Stimulated activated naive CD8-positive, alpha-beta T cell treated with anti-CD3 and anti-CD28 coated beads, Interleukin-15, Interleukin-2, amounts not matched to agents 100 ng/mL and 50 ng/mL, for 24 hours (primary cell): ENCODE results near the gene SLC25A42.

Source experiments
- H3K27ac Mint-ChIP-seq: one replicate; pipeline ENCODE4 v1.8.0; 2021; ENCODE audit warnings: mild to moderate bottlenecking, mixed read lengths
- H3K27me3 Mint-ChIP-seq: one replicate; pipeline ENCODE4 v1.8.0; 2021; ENCODE audit warnings: mixed read lengths
- H3K36me3 Mint-ChIP-seq: one replicate; pipeline ENCODE4 v1.8.0; 2021; ENCODE audit warnings: low read depth, mixed read lengths
- H3K4me1 Mint-ChIP-seq: one replicate; pipeline ENCODE4 v1.8.0; 2021; ENCODE audit warnings: low read depth, mixed read lengths
- H3K4me3 Mint-ChIP-seq: one replicate; pipeline ENCODE4 v1.8.0; 2021; ENCODE audit warnings: mild to moderate bottlenecking, mixed read lengths
- H3K9me3 Mint-ChIP-seq: one replicate; pipeline ENCODE4 v1.8.0; 2021; ENCODE audit warnings: mixed read lengths

Gene SLC25A42

GRCh38 chr19:19074196-19074882, 10.5 kb downstream of the SLC25A42 start:
- Mint-ChIP-seq H3K9me3 (no peaks in the 10 kb centered on the region), H3K36me3 (peaks cover 3% of the 10 kb centered on the region), H3K4me3 (no peak overlapping the region), H3K27ac (no peak overlapping the region), H3K27me3 (no peaks in the 10 kb centered on the region), H3K4me1 (peaks cover 6% of the 10 kb centered on the region)

GRCh38 chr19:19075126-19075525, 11.3 kb downstream of the SLC25A42 start:
- Mint-ChIP-seq H3K36me3 (peaks cover 3% of the 10 kb centered on the region), H3K27me3 (no peaks in the 10 kb centered on the region), H3K4me1 (peaks cover 3% of the 10 kb centered on the region), H3K9me3 (no peaks in the 10 kb centered on the region), H3K27ac (no peak overlapping the region), H3K4me3 (no peak overlapping the region)

GRCh38 chr19:19076476-19076875, 12.7 kb downstream of the SLC25A42 start:
- Mint-ChIP-seq H3K36me3 (peaks cover 3% of the 10 kb centered on the region), H3K4me3 (no peak overlapping the region), H3K9me3 (no peaks in the 10 kb centered on the region), H3K4me1 (peaks cover 3% of the 10 kb centered on the region), H3K27ac (no peak overlapping the region), H3K27me3 (no peaks in the 10 kb centered on the region)

- Mint-ChIP-seq H3K9me3 (no peaks in the 10 kb centered on the region), H3K4me1 (peaks cover 3% of the 10 kb centered on the region), H3K27me3 (no peaks in the 10 kb centered on the region), H3K36me3 (peaks cover 3% of the 10 kb centered on the region), H3K27ac (no peak overlapping the region), H3K4me3 (no peak overlapping the region)
Observed at GRCh38 chr19:19077103-19077502, 13.3 kb downstream of the SLC25A42 start.

GRCh38 chr19:19078801-19079200, 15.0 kb downstream of the SLC25A42 start:
- Mint-ChIP-seq H3K27me3 (no peaks in the 10 kb centered on the region), H3K27ac (no peak overlapping the region), H3K36me3 (peaks cover 3% of the 10 kb centered on the region), H3K9me3 (no peaks in the 10 kb centered on the region), H3K4me3 (no peak overlapping the region), H3K4me1 (peaks cover 3% of the 10 kb centered on the region)

GRCh38 chr19:19079571-19079970, 15.8 kb downstream of the SLC25A42 start:
- H3K36me3 Mint-ChIP-seq = peaks cover 3% of the 10 kb centered on the region
- H3K4me3 Mint-ChIP-seq = no peak overlapping the region
- no peaks in the 10 kb centered on the region for H3K27me3 Mint-ChIP-seq
- H3K9me3 Mint-ChIP-seq = no peaks in the 10 kb centered on the region
- H3K4me1 Mint-ChIP-seq = peaks cover 3% of the 10 kb centered on the region
- H3K27ac Mint-ChIP-seq = no peak overlapping the region

- Mint-ChIP-seq H3K36me3 (peaks cover 3% of the 10 kb centered on the region), H3K9me3 (no peaks in the 10 kb centered on the region), H3K4me1 (peaks cover 3% of the 10 kb centered on the region), H3K27ac (no peak overlapping the region), H3K27me3 (no peaks in the 10 kb centered on the region), H3K4me3 (no peak overlapping the region)
Observed at GRCh38 chr19:19081642-19082151, 17.9 kb downstream of the SLC25A42 start.

GRCh38 chr19:19083413-19084178, 19.8 kb downstream of the SLC25A42 start:
- Mint-ChIP-seq H3K27me3 (no peaks in the 10 kb centered on the region), H3K4me3 (no peak overlapping the region), H3K9me3 (no peaks in the 10 kb centered on the region), H3K36me3 (no peaks in the 10 kb centered on the region), H3K4me1 (no peaks in the 10 kb centered on the region), H3K27ac (no peak overlapping the region)

- H3K4me3 Mint-ChIP-seq = no peak overlapping the region
- no peak overlapping the region for H3K27ac Mint-ChIP-seq
- H3K4me1 Mint-ChIP-seq = no peaks in the 10 kb centered on the region
- no peaks in the 10 kb centered on the region for H3K9me3 Mint-ChIP-seq
- no peaks in the 10 kb centered on the region for H3K27me3 Mint-ChIP-seq
- H3K36me3 Mint-ChIP-seq = no peaks in the 10 kb centered on the region
Observed at GRCh38 chr19:19087676-19088075, 23.9 kb downstream of the SLC25A42 start.

- Mint-ChIP-seq H3K4me3 (no peak overlapping the region), H3K27me3 (no peaks in the 10 kb centered on the region), H3K27ac (no peak overlapping the region), H3K4me1 (no peaks in the 10 kb centered on the region), H3K9me3 (no peaks in the 10 kb centered on the region), H3K36me3 (peaks cover 4% of the 10 kb centered on the region)
Observed at GRCh38 chr19:19094513-19094912, 30.7 kb downstream of the SLC25A42 start.

GRCh38 chr19:19095691-19096090, 31.9 kb downstream of the SLC25A42 start:
- no peak overlapping the region for H3K27ac Mint-ChIP-seq

GRCh38 chr19:19096641-19097627, 33.1 kb downstream of the SLC25A42 start:
- Mint-ChIP-seq H3K36me3 (peaks cover 4% of the 10 kb centered on the region), H3K9me3 (no peaks in the 10 kb centered on the region), H3K4me1 (no peaks in the 10 kb centered on the region), H3K4me3 (no peak overlapping the region), H3K27me3 (no peaks in the 10 kb centered on the region), H3K27ac (no peak overlapping the region)

More at GRCh38 chr19:19095691-19096090, 31.9 kb downstream of the SLC25A42 start:
- no peaks in the 10 kb centered on the region for H3K9me3 Mint-ChIP-seq
- H3K4me3 Mint-ChIP-seq = no peak overlapping the region
- H3K27me3 Mint-ChIP-seq = no peaks in the 10 kb centered on the region
- no peaks in the 10 kb centered on the region for H3K4me1 Mint-ChIP-seq
- H3K36me3 Mint-ChIP-seq = peaks cover 4% of the 10 kb centered on the region

GRCh38 chr19:19098084-19098702, 34.4 kb downstream of the SLC25A42 start:
- H3K4me3 Mint-ChIP-seq = no peak overlapping the region
- no peak overlapping the region for H3K27ac Mint-ChIP-seq
- H3K36me3 Mint-ChIP-seq = peaks cover 4% of the 10 kb centered on the region
- H3K27me3 Mint-ChIP-seq = no peaks in the 10 kb centered on the region
- H3K4me1 Mint-ChIP-seq = no peaks in the 10 kb centered on the region
- no peaks in the 10 kb centered on the region for H3K9me3 Mint-ChIP-seq
